Measurements from ENCODE around the gene WASHC2A.
"Not testable (repeated sequence)": the region's sequence is repeated elsewhere in the genome, so short reads cannot be mapped to it uniquely, and the experiment has no call there.

DNA sequence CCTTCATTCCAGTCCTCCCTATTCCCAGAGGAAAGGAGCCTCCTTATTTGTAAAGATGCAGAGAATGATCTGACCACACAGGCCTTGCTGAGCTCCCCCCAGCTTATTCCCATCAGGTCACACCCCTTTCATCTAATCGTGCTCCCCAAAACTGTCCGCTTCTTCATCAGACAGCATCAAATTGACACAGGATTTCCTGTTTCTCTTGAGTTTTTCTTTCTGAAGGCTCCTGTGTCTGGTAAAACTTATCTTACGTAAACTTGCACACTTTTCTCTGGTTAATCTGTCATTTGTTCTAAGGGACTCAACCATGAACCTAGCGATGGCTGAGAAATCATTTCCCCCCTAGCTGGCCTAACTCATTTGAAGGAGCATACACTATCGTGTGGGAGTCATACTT, 20.2 kb upstream of the WASHC2A start:
- TF ChIP-seq, protein P1, sequence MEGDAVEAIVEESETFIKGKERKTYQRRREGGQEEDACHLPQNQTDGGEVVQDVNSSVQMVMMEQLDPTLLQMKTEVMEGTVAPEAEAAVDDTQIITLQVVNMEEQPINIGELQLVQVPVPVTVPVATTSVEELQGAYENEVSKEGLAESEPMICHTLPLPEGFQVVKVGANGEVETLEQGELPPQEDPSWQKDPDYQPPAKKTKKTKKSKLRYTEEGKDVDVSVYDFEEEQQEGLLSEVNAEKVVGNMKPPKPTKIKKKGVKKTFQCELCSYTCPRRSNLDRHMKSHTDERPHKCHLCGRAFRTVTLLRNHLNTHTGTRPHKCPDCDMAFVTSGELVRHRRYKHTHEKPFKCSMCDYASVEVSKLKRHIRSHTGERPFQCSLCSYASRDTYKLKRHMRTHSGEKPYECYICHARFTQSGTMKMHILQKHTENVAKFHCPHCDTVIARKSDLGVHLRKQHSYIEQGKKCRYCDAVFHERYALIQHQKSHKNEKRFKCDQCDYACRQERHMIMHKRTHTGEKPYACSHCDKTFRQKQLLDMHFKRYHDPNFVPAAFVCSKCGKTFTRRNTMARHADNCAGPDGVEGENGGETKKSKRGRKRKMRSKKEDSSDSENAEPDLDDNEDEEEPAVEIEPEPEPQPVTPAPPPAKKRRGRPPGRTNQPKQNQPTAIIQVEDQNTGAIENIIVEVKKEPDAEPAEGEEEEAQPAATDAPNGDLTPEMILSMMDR (optimal IDR thresholded peaks at IDR 0.05 in 1 of 3, IDR thresholded peaks at IDR 0.05 in 1 of 3, conservative IDR thresholded peaks at IDR 0.05 in 1 of 3; ENCODE audit: extremely low read depth in 1 of 3, insufficient read depth in 2 of 3, low read length in 3 of 3): not testable (repeated sequence)
- not testable (repeated sequence) for TF ChIP-seq EZH2 (IDR thresholded peaks at IDR 0.05; ENCODE audit: low read length)

Measured in keratinocyte (primary cell).